HEK293 (cell line): Measurements from ENCODE around the gene IRF6.

Experiments
- CTCF ChIP-seq: fragments of 450-650 bp; formaldehyde crosslinking; IDR thresholded peaks from 2 replicates; pipeline ENCODE4 v1.5.1; 2016; ENCODE audit warnings: missing biosample characterization, missing genetic modification characterization
- OVOL3 ChIP-seq: fragments of 450-650 bp; formaldehyde crosslinking; IDR thresholded peaks from 2 replicates; pipeline ENCODE4 v1.5.1; 2016; ENCODE audit warnings: missing biosample characterization, missing genetic modification characterization
- YY1 ChIP-seq: fragments of 450-650 bp; formaldehyde crosslinking; IDR thresholded peaks from 2 replicates; pipeline ENCODE4 v1.5.1; 2018; ENCODE audit warnings: missing biosample characterization, missing genetic modification characterization
- ZBTB17 ChIP-seq: fragments of 450-650 bp; formaldehyde crosslinking; IDR thresholded peaks from 2 replicates; pipeline ENCODE4 v1.5.1; 2016; ENCODE audit warnings: missing biosample characterization, missing genetic modification characterization
- ZBTB7A ChIP-seq: fragments of 450-650 bp; formaldehyde crosslinking; IDR thresholded peaks from 2 replicates; pipeline ENCODE4 v1.5.1; 2016; ENCODE audit warnings: low read depth, missing biosample characterization, missing genetic modification characterization
- ZNF114 ChIP-seq: fragments of 450-650 bp; formaldehyde crosslinking; IDR thresholded peaks from 2 replicates; pipeline ENCODE4 v1.5.0; 2017; ENCODE audit warnings: missing biosample characterization, missing genetic modification characterization
- ZNF146 ChIP-seq: fragments of 450-650 bp; formaldehyde crosslinking; IDR thresholded peaks from 2 replicates; pipeline ENCODE4 v1.5.1; 2016; ENCODE audit warnings: missing biosample characterization, missing genetic modification characterization
- ZNF266 ChIP-seq: fragments of 450-650 bp; formaldehyde crosslinking; IDR thresholded peaks from 2 replicates; pipeline ENCODE4 v1.5.1; 2016; ENCODE audit warnings: missing biosample characterization, missing genetic modification characterization, low read depth
- ZNF274 ChIP-seq, 2 experiments: fragments of 200-500 bp in 1 of 2; fragments of 450-650 bp in 1 of 2; sonication (Bioruptor generic) in 1 of 2; formaldehyde crosslinking in 1 of 2; IDR thresholded peaks; 2 replicates each; pipeline versions ENCODE4 v1.5.1 to v1.6.1; 2014 to 2016; ENCODE audit warnings: borderline replicate concordance in 1 of 2, inconsistent platforms in 1 of 2, low read length in 1 of 2, missing biosample characterization in 1 of 2, missing genetic modification characterization in 1 of 2
- ZNF302 ChIP-seq: fragments of 450-650 bp; formaldehyde crosslinking; IDR thresholded peaks from 2 replicates; pipeline ENCODE4 v1.5.1; 2016; ENCODE audit warnings: missing biosample characterization, missing genetic modification characterization, low read depth
- ZSCAN30 ChIP-seq: fragments of 450-650 bp; IDR thresholded peaks from 2 replicates; pipeline ENCODE4 v1.5.1; 2018; ENCODE audit warnings: missing biosample characterization, mild to moderate bottlenecking, missing genetic modification characterization, moderate library complexity
- TF ChIP-seq, protein P1 (sequence below): fragments of 450-650 bp; formaldehyde crosslinking; IDR thresholded peaks from 2 replicates; pipeline ENCODE4 v1.5.1; 2016; ENCODE audit warnings: missing biosample characterization, missing genetic modification characterization

DNA sequence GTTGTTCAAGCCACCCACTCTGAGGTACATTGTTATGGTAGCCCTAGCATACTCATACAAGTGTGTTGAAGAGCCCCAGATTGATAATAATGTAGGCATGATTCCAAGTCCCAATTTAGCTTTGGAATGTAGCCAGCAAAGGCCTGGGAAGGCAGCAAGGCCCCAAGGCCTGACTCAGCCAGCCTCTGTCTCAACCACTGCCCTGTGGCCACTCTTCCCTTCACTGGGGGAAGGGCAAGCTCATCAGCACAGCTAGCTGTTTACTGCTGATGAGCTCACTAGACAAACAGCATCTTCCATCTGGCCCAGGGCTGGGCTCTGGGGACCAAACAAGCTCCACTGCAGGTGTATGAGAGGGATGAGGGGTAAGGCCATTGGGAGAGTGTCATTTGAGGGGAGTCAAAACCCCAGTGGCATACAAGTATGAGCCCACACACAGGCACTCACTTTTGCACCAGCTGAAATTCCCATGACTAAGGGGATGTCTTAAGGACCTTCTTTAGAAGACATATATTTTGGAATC is 2.2 kb upstream of the IRF6 start:
- no peak for TF ChIP-seq CTCF (tag by site-specific recombination)
- TF ChIP-seq ZNF114 (tag by site-specific recombination) = no peak
- no peak for TF ChIP-seq ZNF146
- TF ChIP-seq, protein P1, sequence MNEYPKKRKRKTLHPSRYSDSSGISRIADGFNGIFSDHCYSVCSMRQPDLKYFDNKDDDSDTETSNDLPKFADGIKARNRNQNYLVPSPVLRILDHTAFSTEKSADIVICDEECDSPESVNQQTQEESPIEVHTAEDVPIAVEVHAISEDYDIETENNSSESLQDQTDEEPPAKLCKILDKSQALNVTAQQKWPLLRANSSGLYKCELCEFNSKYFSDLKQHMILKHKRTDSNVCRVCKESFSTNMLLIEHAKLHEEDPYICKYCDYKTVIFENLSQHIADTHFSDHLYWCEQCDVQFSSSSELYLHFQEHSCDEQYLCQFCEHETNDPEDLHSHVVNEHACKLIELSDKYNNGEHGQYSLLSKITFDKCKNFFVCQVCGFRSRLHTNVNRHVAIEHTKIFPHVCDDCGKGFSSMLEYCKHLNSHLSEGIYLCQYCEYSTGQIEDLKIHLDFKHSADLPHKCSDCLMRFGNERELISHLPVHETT (tag by site-specific recombination) = no peak
- no peak for TF ChIP-seq ZNF274 (IDR thresholded peaks at IDR 0.05; ENCODE audit: low read length)
- TF ChIP-seq ZNF274 (tag by site-specific recombination; IDR thresholded peaks at IDR 0.05; ENCODE audit: borderline replicate concordance) = no peak
- TF ChIP-seq ZNF302 (tag by site-specific recombination) = no peak
- no peak for TF ChIP-seq ZNF266 (tag by site-specific recombination)
- no peak for TF ChIP-seq ZSCAN30 (tag by site-specific recombination)
- no peak for TF ChIP-seq YY1 (tag by site-specific recombination)
- TF ChIP-seq OVOL3 = no peak
- TF ChIP-seq ZBTB7A = no peak
- TF ChIP-seq ZBTB17 = 0 out of 2 replicates have a peak, but pooled peaks have one; percentile 24
